ENCODE measurements around the gene DNER.

Gene DNER

GRCh38 chr2:229417916-229418315 lies 296.4 kb downstream of the DNER start:
- Histone ChIP-seq H3K27ac (peak overlapping the region in 2 of 21 experiments; percentile 39 to 59), H3K4me3 (no peak overlapping the region)

DNA sequence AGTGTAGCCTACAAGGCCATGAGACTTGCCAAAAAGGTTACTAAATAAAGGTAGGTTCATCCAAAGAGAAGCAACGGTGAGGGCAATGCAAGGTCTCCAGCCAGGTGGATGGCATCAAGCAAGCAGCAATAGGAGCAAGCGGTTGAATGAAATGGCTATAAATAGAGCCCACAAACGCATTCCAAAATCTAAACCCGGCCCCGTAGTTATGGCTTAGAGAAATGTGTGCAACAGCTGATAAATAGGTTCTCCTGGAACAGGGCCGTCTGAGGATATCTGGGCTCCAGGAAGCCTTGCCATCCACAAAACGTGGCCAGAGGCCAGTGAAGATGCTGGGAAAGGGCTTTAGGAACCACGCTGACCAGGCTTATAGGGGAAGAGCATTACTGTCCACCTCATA lies 297.2 kb downstream of the DNER start:
- Histone ChIP-seq H3K27ac (peak overlapping the region in 6 of 21 experiments; percentile 25 to 64 (median 46)), H3K4me3 (no peak overlapping the region)

- Histone ChIP-seq H3K27ac (peak overlapping the region in 11 of 21 experiments; percentile 4 to 64 (median 36)), H3K4me3 (no peak overlapping the region)
These were observed 298.1 kb downstream of the DNER start for GRCh38 chr2:229416116-229416694.

- Histone ChIP-seq H3K4me3 (no peak overlapping the region), H3K27ac (no peak overlapping the region)
These were observed 299.7 kb downstream of the DNER start for GRCh38 chr2:229414631-229415030.

DNA sequence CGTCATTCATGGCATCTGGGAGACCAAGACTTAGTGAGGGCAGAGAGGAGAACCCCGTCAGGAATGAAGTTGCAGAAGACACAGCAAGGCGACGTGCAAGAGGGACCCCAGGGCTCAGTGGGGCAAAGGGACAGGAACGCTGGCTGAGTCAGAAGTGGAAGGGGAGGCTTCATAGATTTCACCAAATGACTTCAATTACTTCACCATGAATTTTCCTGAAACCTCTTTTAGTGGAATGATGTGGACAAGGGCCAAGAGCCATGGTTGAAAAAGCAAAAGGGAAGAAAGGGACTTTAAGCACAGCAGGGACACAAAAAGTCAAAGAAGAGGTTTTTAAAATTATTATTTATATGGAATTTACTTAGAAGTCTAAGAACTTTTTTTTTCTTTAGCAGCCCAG lies 301.7 kb downstream of the DNER start:
- Histone ChIP-seq H3K27ac (peak overlapping the region in 1 of 21 experiments; percentile 9), H3K4me3 (no peak overlapping the region)

DNA sequence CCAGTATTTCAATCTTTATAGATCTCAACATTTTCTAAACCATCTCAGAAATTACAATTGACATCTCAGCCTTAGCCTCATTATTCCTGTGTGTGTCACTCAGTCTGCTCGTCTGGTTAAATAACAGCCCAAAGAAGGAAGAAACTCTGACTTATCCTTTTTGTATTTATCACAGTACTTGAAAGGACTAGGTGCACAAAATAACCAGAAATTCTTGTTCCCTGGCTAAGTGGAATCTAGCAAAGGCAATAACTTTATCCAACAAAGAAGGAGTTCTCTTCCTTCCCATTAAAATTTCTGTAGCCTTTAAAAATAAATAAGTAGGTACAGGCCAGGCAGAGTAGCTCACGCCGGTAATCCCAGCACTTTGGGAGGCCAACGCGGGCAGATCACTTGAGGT lies 303.4 kb downstream of the DNER start:
- Histone ChIP-seq H3K4me3 (no peak overlapping the region), H3K27ac (peak overlapping the region in 3 of 21 experiments; percentile 2 to 61 (median 35))

- Histone ChIP-seq H3K27ac (peak overlapping the region in 8 of 21 experiments; percentile 3 to 90 (median 45)), H3K4me3 (no peak overlapping the region)
These were observed 304.1 kb downstream of the DNER start for GRCh38 chr2:229410264-229410663.

DNA sequence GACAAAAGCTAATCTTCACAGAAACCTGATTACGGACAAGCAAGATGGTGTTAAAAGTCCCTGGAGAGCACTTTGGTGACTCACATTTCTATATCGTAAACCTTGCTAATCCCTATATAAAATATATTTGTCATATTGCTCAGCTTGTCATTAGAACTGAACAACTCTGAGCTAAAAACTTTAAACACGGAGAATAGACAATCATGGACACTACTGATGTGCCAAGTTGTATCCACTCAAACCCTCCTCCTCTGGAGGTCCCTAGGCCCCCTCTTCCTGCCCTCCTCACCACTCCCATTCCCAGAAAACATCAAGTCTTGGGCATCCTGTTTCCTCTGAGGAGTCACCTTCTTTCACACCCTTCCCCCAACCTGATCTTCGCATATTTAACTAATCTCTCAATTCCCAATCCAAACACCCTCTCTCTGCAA lies 304.6 kb downstream of the DNER start:
- peak overlapping the region in 9 of 21 experiments; percentile 3 to 90 (median 55) for H3K27ac ChIP-seq
- no peak overlapping the region for H3K4me3 ChIP-seq

- H3K4me3 ChIP-seq, result no peak overlapping the region
These were observed 305.4 kb downstream of the DNER start for GRCh38 chr2:229408962-229409361.

DNA sequence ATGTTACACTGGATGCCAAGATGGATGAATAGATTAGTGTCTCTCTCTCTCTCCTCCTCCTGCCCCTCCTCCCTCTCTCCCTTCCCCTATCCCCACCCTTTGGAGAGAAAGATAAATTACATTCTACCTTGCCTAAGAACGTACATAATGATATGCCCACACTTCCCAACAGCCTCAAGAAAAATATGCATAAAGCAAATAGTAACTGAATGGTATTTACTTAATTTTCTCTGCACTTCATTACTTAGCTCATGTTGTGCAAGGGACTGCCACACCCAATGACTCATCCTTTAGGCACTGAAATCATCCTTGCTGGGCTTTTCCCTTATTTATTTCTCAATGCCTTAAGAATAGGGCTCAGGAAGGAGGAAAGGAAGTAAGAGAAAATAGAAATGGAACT lies 306.0 kb downstream of the DNER start:
- Histone ChIP-seq H3K27ac (peak overlapping the region in 20 of 21 experiments; percentile 40 to 90 (median 80)), H3K4me3 (no peak overlapping the region)

More at GRCh38 chr2:229408962-229409361, 305.4 kb downstream of the DNER start:
- peak overlapping the region in 20 of 21 experiments; percentile 36 to 90 (median 78) for H3K27ac ChIP-seq

- Histone ChIP-seq H3K4me3 (no peak overlapping the region), H3K27ac (peak overlapping the region in 20 of 21 experiments; percentile 12 to 90 (median 76))
These were observed 307.2 kb downstream of the DNER start for GRCh38 chr2:229407170-229407569.

- H3K27ac ChIP-seq, result peak overlapping the region in 1 of 21 experiments; percentile 89
- no peak overlapping the region for H3K4me3 ChIP-seq
These were observed 308.6 kb downstream of the DNER start for GRCh38 chr2:229405796-229406195.

DNA sequence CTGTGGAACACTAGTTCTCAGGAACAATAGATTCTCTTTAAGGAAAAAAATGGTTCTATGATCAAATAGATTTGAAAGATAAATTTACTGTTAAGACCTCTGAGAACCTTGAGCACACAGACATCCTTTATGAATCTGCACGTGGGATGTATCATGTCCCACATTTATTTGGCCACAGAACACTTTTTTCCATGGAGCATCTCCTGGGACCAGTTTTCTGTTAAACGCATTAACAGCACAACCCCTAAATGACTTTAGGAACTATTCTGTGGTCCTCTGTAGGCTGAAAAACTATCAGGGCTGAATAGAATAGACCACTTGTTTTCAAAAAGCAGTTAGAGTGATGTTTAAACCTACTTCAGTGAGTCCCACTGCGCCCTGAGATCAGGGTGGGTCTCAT lies 311.1 kb downstream of the DNER start:
- Histone ChIP-seq H3K27ac (no peak overlapping the region), H3K4me3 (no peak overlapping the region)

GRCh38 chr2:229401171-229401865 lies 313.0 kb downstream of the DNER start:
- no peak overlapping the region for H3K27ac ChIP-seq
- no peak overlapping the region for H3K4me3 ChIP-seq

GRCh38 chr2:229393926-229394325 lies 320.4 kb downstream of the DNER start:
- Histone ChIP-seq H3K4me3 (no peak overlapping the region), H3K27ac (no peak overlapping the region)

- Histone ChIP-seq H3K27ac (peak overlapping the region in 1 of 21 experiments; percentile 62), H3K4me3 (no peak overlapping the region)
These were observed 322.2 kb downstream of the DNER start for GRCh38 chr2:229392196-229392595.

DNA sequence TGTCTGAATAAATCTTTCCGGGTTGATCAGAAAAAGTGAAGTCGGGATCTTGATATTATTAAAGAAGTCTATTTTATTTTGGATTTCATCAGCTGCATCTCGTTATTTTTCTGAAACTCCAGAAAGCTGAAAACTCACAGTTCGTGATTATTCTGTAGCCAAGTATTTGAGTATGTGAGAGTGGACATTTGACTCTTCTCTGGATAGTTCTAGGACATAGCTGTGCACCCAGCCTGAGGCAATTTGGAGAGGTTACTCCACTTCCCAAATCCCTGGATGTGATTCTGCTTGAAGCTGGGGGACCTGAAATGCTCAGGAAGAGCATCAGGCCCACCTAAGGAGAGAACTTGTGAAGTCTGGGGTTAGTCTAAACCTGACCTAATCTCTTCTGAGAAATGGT lies 325.6 kb downstream of the DNER start:
- no peak overlapping the region for H3K27ac ChIP-seq

GRCh38 chr2:229387866-229388265 lies 326.5 kb downstream of the DNER start:
- peak overlapping the region in 1 of 21 experiments; percentile 65 for H3K27ac ChIP-seq

More for the DNA sequence above, 325.6 kb downstream of the DNER start:
- no peak overlapping the region for H3K4me3 ChIP-seq

DNA sequence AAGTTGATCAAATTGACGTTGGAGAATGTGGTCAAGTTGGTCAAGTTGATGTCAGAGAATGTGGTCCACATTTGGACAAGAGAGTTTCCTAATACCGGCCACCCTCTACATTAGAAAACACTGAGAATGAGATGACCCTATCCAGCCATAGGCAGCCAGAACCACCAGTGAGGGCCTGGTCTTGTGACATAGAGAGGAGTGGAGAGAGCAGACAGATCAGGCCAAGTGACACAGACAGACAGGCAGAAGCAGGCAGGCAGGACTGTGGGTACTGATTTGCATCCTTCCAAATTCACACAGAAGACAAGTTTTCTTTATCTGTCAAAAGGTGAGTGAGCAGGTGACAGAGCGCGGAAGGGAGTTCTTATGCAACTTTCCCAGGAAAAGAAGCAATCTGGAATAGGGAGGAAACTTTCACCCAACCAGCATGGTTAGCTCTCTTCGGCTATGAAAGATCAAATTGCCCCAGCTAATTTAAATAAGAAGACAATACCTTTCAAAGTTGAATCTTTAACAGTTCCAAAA lies 334.2 kb downstream of the DNER start:
- Histone ChIP-seq H3K27ac (peak overlapping the region in 1 of 21 experiments; percentile 16), H3K4me3 (no peak overlapping the region)

More at GRCh38 chr2:229387866-229388265, 326.5 kb downstream of the DNER start:
- no peak overlapping the region for H3K4me3 ChIP-seq

DNA sequence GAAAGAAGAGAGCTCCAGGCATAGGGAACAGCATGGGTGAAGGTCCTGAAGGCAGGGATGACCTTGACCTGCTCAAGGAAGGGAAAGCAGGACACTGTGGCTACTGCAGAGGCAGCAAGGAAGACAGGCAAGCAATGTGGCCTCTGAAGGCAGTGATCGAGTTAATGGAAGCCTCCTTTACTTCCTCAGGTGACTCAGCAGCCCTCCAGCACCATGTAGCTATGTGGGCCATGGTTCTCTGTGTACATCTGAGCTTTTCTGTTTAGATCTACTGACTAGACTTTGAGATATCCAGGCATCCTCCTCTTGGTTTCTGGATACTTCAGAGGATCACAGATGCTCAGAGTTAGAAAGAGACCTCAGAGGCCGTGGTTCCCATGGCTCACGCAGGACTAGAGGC lies 336.0 kb downstream of the DNER start:
- Histone ChIP-seq H3K27ac (no peak overlapping the region), H3K4me3 (no peak overlapping the region)

GRCh38 chr2:229376866-229377265 lies 337.5 kb downstream of the DNER start:
- Histone ChIP-seq H3K4me3 (no peak overlapping the region), H3K27ac (no peak overlapping the region)

Data from skin epidermis (tissue), 12 donors.